Renal pelvis (tissue), 4 donors: ENCODE measurements around the gene INAFM2. TPM values are rescaled to one million over a fixed set of nuclear protein-coding genes. Genes with fewer than 3 reads are reported as not detected.

Experiments
- DNase-seq: peaks from one replicate; pipeline ENCODE4 v3.0.0-alpha.2; 2013
- polyA plus RNA-seq, 3 donors: library from polyadenylated mRNA; unstranded; fragments of 120-200 nt; gene quantifications; one replicate each; pipeline ENCODE4 v1.2.1, GENCODE V29; 2013; ENCODE audit not compliant: insufficient read length in 3 of 3

The INAFM2 gene
- polyA plus RNA-seq, 3 donors, result 9.9 to 17.6 (median 13.5) TPM

- DNase-seq, result peak; percentile 75
Observed at GRCh38 chr15:40357723-40358470, 34.4 kb downstream of the INAFM2 start, which contains the start of gene DISP2. DISP2 (plus strand) TSS chr15:40358219; CDS start chr15:40358322, 103 bp downstream.

- DNase-seq, result no peak
Observed at GRCh38 chr15:40358471-40359353, 35.2 kb downstream of the INAFM2 start.

- no peak for DNase-seq
Observed at GRCh38 chr15:40360015-40360414, 36.5 kb downstream of the INAFM2 start.

- no peak for DNase-seq
Observed at GRCh38 chr15:40361640-40362039, 38.1 kb downstream of the INAFM2 start.

- DNase-seq, result no peak
Observed at GRCh38 chr15:40363611-40364010, 40.1 kb downstream of the INAFM2 start.

- no peak for DNase-seq
Observed at GRCh38 chr15:40364251-40364650, 40.8 kb downstream of the INAFM2 start.

- no peak for DNase-seq
Observed at GRCh38 chr15:40365016-40365415, 41.5 kb downstream of the INAFM2 start.

GRCh38 chr15:40365624-40366456, 42.3 kb downstream of the INAFM2 start:
- DNase-seq, result no peak

- DNase-seq, result no peak
Observed at GRCh38 chr15:40366457-40367370, 43.2 kb downstream of the INAFM2 start.

- no peak for DNase-seq
Observed at GRCh38 chr15:40367371-40367685, 43.8 kb downstream of the INAFM2 start.

GRCh38 chr15:40367686-40368611, 44.5 kb downstream of the INAFM2 start:
- peak; percentile 86 for DNase-seq

GRCh38 chr15:40368719-40369473, 45.4 kb downstream of the INAFM2 start:
- DNase-seq, result no peak

- DNase-seq, result no peak
Observed at GRCh38 chr15:40369474-40369869, 46.0 kb downstream of the INAFM2 start.

GRCh38 chr15:40369971-40370370, 46.5 kb downstream of the INAFM2 start:
- DNase-seq, result no peak

- DNase-seq, result no peak
Observed at GRCh38 chr15:40372981-40373380, 49.5 kb downstream of the INAFM2 start.
